HTR-8/SVneo (cell line): Measurements from ENCODE around the gene TBCK.

ENCODE experiments used
- DNase-seq: peaks from one replicate; pipeline ENCODE4 v3.0.0; 2011; ENCODE audit warnings: low spot score, mixed read lengths; ENCODE audit not compliant: insufficient read length
- FAIRE-seq: peaks from 2 replicates; lab custom pipeline; 2011; peaks lifted over from hg19 to GRCh38; lab: Jason Lieb, UNC

The TBCK gene

GRCh38 chr4:106315968-106316772, at the start of gene TBCK, which contains the start of gene AIMP1:
Gene TBCK (minus strand): TSS chr4:106316209. CDS start chr4:106308960, 7,249 bp downstream.
Gene AIMP1 (plus strand): TSS chr4:106316550. CDS start chr4:106325010, 8,460 bp downstream.
- FAIRE-seq (no peak), DNase-seq (peak; percentile 67)

GRCh38 chr4:106365613-106366012, 49.6 kb upstream of the TBCK start:
- FAIRE-seq (no peak), DNase-seq (peak; percentile 17)

GRCh38 chr4:106364282-106364681, 48.3 kb upstream of the TBCK start:
- FAIRE-seq (no peak), DNase-seq (no peak)

GRCh38 chr4:106362086-106362825, 46.2 kb upstream of the TBCK start:
- FAIRE-seq (no peak), DNase-seq (no peak)

- no peak for FAIRE-seq
- no peak for DNase-seq
Measured at GRCh38 chr4:106358899-106359298, 42.9 kb upstream of the TBCK start.

- DNase-seq (no peak), FAIRE-seq (no peak)
Measured at GRCh38 chr4:106355193-106355592, 39.2 kb upstream of the TBCK start.

GRCh38 chr4:106353786-106354185, 37.8 kb upstream of the TBCK start:
- FAIRE-seq (no peak), DNase-seq (no peak)

GRCh38 chr4:106351016-106351415, 35.0 kb upstream of the TBCK start:
- FAIRE-seq = no peak
- DNase-seq = no peak

- DNase-seq (no peak), FAIRE-seq (no peak)
Measured at GRCh38 chr4:106347167-106347566, 31.2 kb upstream of the TBCK start.

GRCh38 chr4:106344647-106344970, 28.6 kb upstream of the TBCK start:
- DNase-seq = no peak
- FAIRE-seq = no peak

GRCh38 chr4:106343865-106344646, 28.0 kb upstream of the TBCK start:
- FAIRE-seq (no peak), DNase-seq (no peak)

GRCh38 chr4:106340774-106341173, 24.8 kb upstream of the TBCK start:
- DNase-seq = no peak
- no peak for FAIRE-seq

- FAIRE-seq (no peak), DNase-seq (no peak)
Measured at GRCh38 chr4:106339431-106339830, 23.4 kb upstream of the TBCK start.

GRCh38 chr4:106338671-106339070, 22.7 kb upstream of the TBCK start:
- FAIRE-seq (no peak), DNase-seq (no peak)

- FAIRE-seq = no peak
Measured at GRCh38 chr4:106337916-106338315, 21.9 kb upstream of the TBCK start.

GRCh38 chr4:106336618-106337017, 20.6 kb upstream of the TBCK start:
- DNase-seq = no peak
- no peak for FAIRE-seq

More at GRCh38 chr4:106337916-106338315, 21.9 kb upstream of the TBCK start:
- DNase-seq = no peak

- FAIRE-seq = no peak
Measured at GRCh38 chr4:106334741-106335470, 18.9 kb upstream of the TBCK start.

GRCh38 chr4:106333186-106333585, 17.2 kb upstream of the TBCK start:
- DNase-seq = no peak
- FAIRE-seq = no peak

More at GRCh38 chr4:106334741-106335470, 18.9 kb upstream of the TBCK start:
- no peak for DNase-seq

- FAIRE-seq (no peak), DNase-seq (peak; percentile 11)
Measured at GRCh38 chr4:106329041-106329618, 13.1 kb upstream of the TBCK start.

- DNase-seq (no peak), FAIRE-seq (no peak)
Measured at GRCh38 chr4:106325800-106326199, 9.8 kb upstream of the TBCK start.
